Panc1 (cell line): ENCODE results near the gene ZFYVE28. TPM values are rescaled to one million over a fixed set of nuclear protein-coding genes. Genes with fewer than 3 reads are reported as not detected.
A peak's percentile ranks its signal among the peaks of the same experiment; 100 is the strongest.

Experiments
- ATAC-seq: fragments of 200-7000 bp; cut with Tn5 transposase; 2 replicates; pipeline ENCODE4 v1.9.1; 2020; ENCODE audit warnings: mild to moderate bottlenecking, moderate library complexity
- BruUV-seq: library from RNA; stranded (reverse); fragments of 400-500 nt; replicated peaks from 2 replicates; lab custom pipeline; 2021; lab: Mats Ljungman, UMichigan
- CTCF ChIA-PET: fragments of 300-600 bp; sonication (Branson Sonifier 250); formaldehyde crosslinking; loops from one replicate; lab custom pipeline; 2022; ENCODE audit warnings: antibody characterized with exemption; lab: Charles Lee
- POLR2A ChIA-PET: fragments of 300-600 bp; sonication (Branson Sonifier 250); formaldehyde crosslinking; loops from one replicate; lab custom pipeline; 2022; ENCODE audit warnings: antibody characterized with exemption; lab: Charles Lee
- DNase-seq: peaks from one replicate; pipeline ENCODE4 v3.0.0-alpha.2; 2010; ENCODE audit warnings: low read depth, low spot score
- H3K27ac ChIP-seq: 2 replicates; pipeline ENCODE4 v1.5.1; 2011; ENCODE audit warnings: mild to moderate bottlenecking, low read length, inconsistent platforms
- H3K27me3 ChIP-seq: fragments of 200-500 bp; sonication (Bioruptor generic); 2 replicates; pipeline ENCODE4 v1.6.0; 2014; ENCODE audit warnings: low read length, inconsistent platforms; ENCODE audit not compliant: control insufficient read depth, insufficient read depth
- H3K36me3 ChIP-seq: fragments of 200-500 bp; sonication (Bioruptor generic); 2 replicates; pipeline ENCODE4 v1.5.1; 2014; ENCODE audit warnings: inconsistent platforms, mild to moderate bottlenecking, low read length, moderate library complexity; ENCODE audit not compliant: control insufficient read depth, insufficient read depth
- H3K4me1 ChIP-seq: 2 replicates; pipeline ENCODE4 v1.5.1; 2011; ENCODE audit warnings: inconsistent platforms, mild to moderate bottlenecking, low read length, moderate library complexity; ENCODE audit not compliant: control insufficient read depth, insufficient read depth
- H3K4me3 ChIP-seq, 2 experiments: 2 replicates each; pipeline ENCODE4 v1.5.1; 2011 to 2012; ENCODE audit warnings: low read depth in 2 of 2, low read length in 2 of 2, mild to moderate bottlenecking in 2 of 2, inconsistent platforms in 1 of 2, moderate library complexity in 1 of 2
- H3K9me3 ChIP-seq: fragments of 200-500 bp; sonication (Bioruptor generic); 2 replicates; pipeline ENCODE4 v1.5.1; 2014; ENCODE audit warnings: low read depth, mild to moderate bottlenecking, inconsistent platforms, low read length, moderate library complexity; ENCODE audit not compliant: control insufficient read depth, insufficient read depth
- POLR2AphosphoS5 ChIP-seq: IDR thresholded peaks from 2 replicates; pipeline ENCODE4 v1.6.1; 2012; ENCODE audit warnings: mild to moderate bottlenecking, low read depth, low read length, moderate library complexity
- SIN3A ChIP-seq: IDR thresholded peaks from 2 replicates; pipeline ENCODE4 v1.6.1; 2012; ENCODE audit warnings: low read depth, mild to moderate bottlenecking, low read length, moderate library complexity, borderline replicate concordance; ENCODE audit not compliant: insufficient read depth
- TCF7L2 ChIP-seq: IDR thresholded peaks from 2 replicates; pipeline ENCODE4 v1.6.1; 2011; ENCODE audit warnings: mild to moderate bottlenecking, low read depth, low read length, inconsistent platforms
- in situ Hi-C: cut with HindIII; loops from 2 replicates; pipeline ENCODE4 v1.10.0; 2016; ENCODE audit warnings: low sequenced_read_pairs, low pct_unique_long_range_greater_than_20kb
- intact Hi-C: fragments of 100-400 bp; cut with micrococcal nuclease; formaldehyde crosslinking; loops from one replicate; pipeline ENCODE4 v1.10.0; 2022; ENCODE audit not compliant: unreplicated experiment
- total RNA-seq: library from RNA; stranded (reverse); gene quantifications from one replicate; pipeline ENCODE4 v1.2.1, GENCODE V29; 2021; ENCODE audit not compliant: unreplicated experiment
- TF ChIP-seq, protein P1 (sequence below): fragments of 450-650 bp; IDR thresholded peaks from 2 replicates; pipeline ENCODE4 v1.5.1; 2017; ENCODE audit warnings: mild to moderate bottlenecking
- TF ChIP-seq, protein P2 (sequence below), 2 experiments: IDR thresholded peaks; 2 replicates each; pipeline ENCODE4 v1.6.1; 2011 to 2012; ENCODE audit warnings: low read depth in 2 of 2, control low read depth in 1 of 2, low read length in 1 of 2, mild to moderate bottlenecking in 1 of 2, moderate library complexity in 1 of 2; ENCODE audit not compliant: insufficient read depth in 1 of 2

Gene ZFYVE28
- total RNA-seq, 1 experiment from 2014 or later = 11.9 TPM

DNA sequence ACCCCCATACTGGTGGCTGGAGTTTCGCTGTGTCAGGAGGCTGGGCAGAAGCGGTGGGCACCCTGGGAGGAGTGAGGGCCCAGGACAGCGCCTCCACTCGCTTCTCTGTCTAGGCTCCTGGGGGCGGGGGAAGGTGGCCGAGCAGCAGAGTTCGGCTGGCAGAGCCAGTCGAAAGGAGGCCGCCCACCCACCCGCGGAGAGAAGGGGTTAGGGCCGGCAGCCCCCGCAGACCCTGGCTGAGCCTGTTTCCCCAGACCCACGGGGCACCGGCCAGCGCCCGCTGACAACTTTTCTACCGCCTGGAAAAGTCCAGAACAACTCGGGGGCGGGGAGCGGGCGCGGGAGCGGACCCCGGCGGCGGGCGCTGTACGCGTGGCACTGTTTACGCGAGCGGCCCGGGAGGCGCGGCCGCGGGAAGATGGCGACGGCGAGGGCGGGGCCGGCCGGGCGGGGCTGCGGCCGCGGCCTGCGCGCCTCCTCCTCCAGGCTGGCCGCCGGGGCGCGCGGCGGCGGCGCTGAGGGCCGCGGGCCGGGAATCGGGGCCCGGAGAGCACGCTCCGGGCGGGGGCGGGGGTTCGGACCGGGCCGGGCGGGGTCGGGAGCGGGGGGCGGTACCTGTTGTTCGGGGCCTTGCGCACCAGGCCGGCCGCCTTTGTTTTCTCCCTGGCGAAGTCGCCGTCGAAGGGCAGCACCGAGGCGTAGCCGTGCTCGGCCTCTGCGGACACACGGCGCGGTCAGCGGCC lies 157.2 kb downstream of the ZFYVE28 start:
- peak overlapping the region; percentile 44; the same call in 1 of the 2 replicates for H3K27ac ChIP-seq
- no peaks in the 10 kb centered on the region for H3K9me3 ChIP-seq
- peak overlapping the region; percentile 61 to 63 for H3K4me3 ChIP-seq
- 0 out of 2 replicates have a peak, but pooled peaks have one; percentile 58 for TF ChIP-seq SIN3A
- no peak for TF ChIP-seq POLR2AphosphoS5
- TF ChIP-seq, protein P1, sequence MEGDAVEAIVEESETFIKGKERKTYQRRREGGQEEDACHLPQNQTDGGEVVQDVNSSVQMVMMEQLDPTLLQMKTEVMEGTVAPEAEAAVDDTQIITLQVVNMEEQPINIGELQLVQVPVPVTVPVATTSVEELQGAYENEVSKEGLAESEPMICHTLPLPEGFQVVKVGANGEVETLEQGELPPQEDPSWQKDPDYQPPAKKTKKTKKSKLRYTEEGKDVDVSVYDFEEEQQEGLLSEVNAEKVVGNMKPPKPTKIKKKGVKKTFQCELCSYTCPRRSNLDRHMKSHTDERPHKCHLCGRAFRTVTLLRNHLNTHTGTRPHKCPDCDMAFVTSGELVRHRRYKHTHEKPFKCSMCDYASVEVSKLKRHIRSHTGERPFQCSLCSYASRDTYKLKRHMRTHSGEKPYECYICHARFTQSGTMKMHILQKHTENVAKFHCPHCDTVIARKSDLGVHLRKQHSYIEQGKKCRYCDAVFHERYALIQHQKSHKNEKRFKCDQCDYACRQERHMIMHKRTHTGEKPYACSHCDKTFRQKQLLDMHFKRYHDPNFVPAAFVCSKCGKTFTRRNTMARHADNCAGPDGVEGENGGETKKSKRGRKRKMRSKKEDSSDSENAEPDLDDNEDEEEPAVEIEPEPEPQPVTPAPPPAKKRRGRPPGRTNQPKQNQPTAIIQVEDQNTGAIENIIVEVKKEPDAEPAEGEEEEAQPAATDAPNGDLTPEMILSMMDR = no peak
- in situ Hi-C loops = no loop called here
- ATAC-seq (peak; percentile 46), DNase-seq (no peak)
- ChIA-PET CTCF (no interaction called here), POLR2A (no interaction called here)
- intact Hi-C loops = no loop called here
- BruUV-seq = no TSS peak
- peaks cover 4% of the 10 kb centered on the region for H3K4me1 ChIP-seq
- H3K27me3 ChIP-seq = no peaks in the 10 kb centered on the region
- no peaks in the 10 kb centered on the region; the same call in 1 of the 2 replicates for H3K36me3 ChIP-seq

DNA sequence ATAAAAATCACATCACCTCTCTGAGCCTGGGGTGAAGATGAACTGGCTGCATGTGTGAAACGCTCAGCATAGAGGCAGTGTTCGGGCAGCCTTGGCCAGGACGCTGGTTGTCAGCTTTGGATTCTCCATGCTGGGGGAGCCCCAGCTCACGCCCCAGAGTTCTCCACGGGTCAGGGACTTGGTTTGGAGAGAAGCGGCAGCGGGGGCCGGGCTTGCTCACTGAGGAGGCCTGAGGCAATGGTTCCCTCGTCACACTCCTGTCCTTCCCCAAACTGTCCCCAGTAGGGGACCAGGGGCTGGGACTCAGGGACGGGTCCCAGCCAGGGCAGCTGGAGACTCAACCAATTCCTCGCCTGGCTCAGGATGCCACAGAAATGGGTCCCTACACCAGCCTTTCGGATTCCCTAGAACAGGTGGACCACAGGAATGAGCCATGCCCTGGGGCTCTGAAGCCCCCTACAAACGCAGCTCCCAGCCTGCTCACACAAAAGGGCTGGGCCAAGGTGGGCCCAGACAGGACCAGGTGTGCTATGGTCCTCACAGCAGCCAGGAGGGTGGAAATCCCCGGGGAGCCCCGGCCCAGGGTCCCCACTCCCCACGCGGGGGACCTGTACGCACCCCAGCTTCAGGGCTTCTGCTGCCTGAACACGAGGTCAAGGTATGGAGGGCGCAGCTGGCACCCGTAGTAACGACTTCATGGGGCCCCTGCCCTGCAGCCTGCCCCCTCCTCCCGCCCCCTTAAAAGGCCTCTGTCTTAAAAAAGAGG lies 157.9 kb downstream of the ZFYVE28 start:
- H3K9me3 ChIP-seq = no peaks in the 10 kb centered on the region
- no peaks in the 10 kb centered on the region for H3K27me3 ChIP-seq
- CTCF ChIA-PET = no interaction called here
- H3K27ac ChIP-seq = peak overlapping the region; percentile 44; the same call in 1 of the 2 replicates
- in situ Hi-C loops (no loop called here), intact Hi-C loops (no loop called here)
- POLR2A ChIA-PET = no interaction called here
- no peak for DNase-seq
- H3K4me1 ChIP-seq = no peaks in the 10 kb centered on the region; the same call in 1 of the 2 replicates
- TF ChIP-seq, protein P1 = no peak
- TF ChIP-seq POLR2AphosphoS5 = no peak
- TF ChIP-seq TCF7L2 = no peak
- TF ChIP-seq, protein P2, sequence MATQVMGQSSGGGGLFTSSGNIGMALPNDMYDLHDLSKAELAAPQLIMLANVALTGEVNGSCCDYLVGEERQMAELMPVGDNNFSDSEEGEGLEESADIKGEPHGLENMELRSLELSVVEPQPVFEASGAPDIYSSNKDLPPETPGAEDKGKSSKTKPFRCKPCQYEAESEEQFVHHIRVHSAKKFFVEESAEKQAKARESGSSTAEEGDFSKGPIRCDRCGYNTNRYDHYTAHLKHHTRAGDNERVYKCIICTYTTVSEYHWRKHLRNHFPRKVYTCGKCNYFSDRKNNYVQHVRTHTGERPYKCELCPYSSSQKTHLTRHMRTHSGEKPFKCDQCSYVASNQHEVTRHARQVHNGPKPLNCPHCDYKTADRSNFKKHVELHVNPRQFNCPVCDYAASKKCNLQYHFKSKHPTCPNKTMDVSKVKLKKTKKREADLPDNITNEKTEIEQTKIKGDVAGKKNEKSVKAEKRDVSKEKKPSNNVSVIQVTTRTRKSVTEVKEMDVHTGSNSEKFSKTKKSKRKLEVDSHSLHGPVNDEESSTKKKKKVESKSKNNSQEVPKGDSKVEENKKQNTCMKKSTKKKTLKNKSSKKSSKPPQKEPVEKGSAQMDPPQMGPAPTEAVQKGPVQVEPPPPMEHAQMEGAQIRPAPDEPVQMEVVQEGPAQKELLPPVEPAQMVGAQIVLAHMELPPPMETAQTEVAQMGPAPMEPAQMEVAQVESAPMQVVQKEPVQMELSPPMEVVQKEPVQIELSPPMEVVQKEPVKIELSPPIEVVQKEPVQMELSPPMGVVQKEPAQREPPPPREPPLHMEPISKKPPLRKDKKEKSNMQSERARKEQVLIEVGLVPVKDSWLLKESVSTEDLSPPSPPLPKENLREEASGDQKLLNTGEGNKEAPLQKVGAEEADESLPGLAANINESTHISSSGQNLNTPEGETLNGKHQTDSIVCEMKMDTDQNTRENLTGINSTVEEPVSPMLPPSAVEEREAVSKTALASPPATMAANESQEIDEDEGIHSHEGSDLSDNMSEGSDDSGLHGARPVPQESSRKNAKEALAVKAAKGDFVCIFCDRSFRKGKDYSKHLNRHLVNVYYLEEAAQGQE (IDR thresholded peaks at IDR 0.05; ENCODE audit: insufficient read depth in 1 of 2, low read depth in 2 of 2, low read length in 1 of 2) = no peak
- no peak for TF ChIP-seq SIN3A
- no TSS peak for BruUV-seq
- no peaks in the 10 kb centered on the region; the same call in 1 of the 2 replicates for H3K36me3 ChIP-seq
- H3K4me3 ChIP-seq = peak overlapping the region; percentile 61 to 63
- no peak for ATAC-seq
